IPS-18a (cell line): ENCODE results near the gene ABHD1.
A peak's percentile ranks its signal among the peaks of the same experiment; 100 is the strongest.

ENCODE experiments used
- H3K27ac ChIP-seq: one replicate; pipeline ENCODE4 v1.5.1; 2013; ENCODE audit warnings: low read length
- H3K27me3 ChIP-seq: one replicate; pipeline ENCODE4 v1.6.1; 2013; ENCODE audit warnings: mild to moderate bottlenecking, low read length; ENCODE audit not compliant: control insufficient read depth, insufficient read depth
- H3K36me3 ChIP-seq: one replicate; pipeline ENCODE4 v1.6.1; 2013; ENCODE audit warnings: low read depth, low read length; ENCODE audit not compliant: control insufficient read depth
- H3K4me1 ChIP-seq: one replicate; pipeline ENCODE4 v1.6.1; 2013; ENCODE audit warnings: low read depth, low read length; ENCODE audit not compliant: control insufficient read depth
- H3K4me3 ChIP-seq: one replicate; pipeline ENCODE4 v1.5.1; 2013; ENCODE audit warnings: low read length
- H3K9ac ChIP-seq: one replicate; pipeline ENCODE4 v1.6.1; 2013; ENCODE audit warnings: mild to moderate bottlenecking, low read length, moderate library complexity
- H3K9me3 ChIP-seq: one replicate; pipeline ENCODE4 v1.6.1; 2013; ENCODE audit warnings: low read depth, low read length; ENCODE audit not compliant: control insufficient read depth

ABHD1 gene

DNA sequence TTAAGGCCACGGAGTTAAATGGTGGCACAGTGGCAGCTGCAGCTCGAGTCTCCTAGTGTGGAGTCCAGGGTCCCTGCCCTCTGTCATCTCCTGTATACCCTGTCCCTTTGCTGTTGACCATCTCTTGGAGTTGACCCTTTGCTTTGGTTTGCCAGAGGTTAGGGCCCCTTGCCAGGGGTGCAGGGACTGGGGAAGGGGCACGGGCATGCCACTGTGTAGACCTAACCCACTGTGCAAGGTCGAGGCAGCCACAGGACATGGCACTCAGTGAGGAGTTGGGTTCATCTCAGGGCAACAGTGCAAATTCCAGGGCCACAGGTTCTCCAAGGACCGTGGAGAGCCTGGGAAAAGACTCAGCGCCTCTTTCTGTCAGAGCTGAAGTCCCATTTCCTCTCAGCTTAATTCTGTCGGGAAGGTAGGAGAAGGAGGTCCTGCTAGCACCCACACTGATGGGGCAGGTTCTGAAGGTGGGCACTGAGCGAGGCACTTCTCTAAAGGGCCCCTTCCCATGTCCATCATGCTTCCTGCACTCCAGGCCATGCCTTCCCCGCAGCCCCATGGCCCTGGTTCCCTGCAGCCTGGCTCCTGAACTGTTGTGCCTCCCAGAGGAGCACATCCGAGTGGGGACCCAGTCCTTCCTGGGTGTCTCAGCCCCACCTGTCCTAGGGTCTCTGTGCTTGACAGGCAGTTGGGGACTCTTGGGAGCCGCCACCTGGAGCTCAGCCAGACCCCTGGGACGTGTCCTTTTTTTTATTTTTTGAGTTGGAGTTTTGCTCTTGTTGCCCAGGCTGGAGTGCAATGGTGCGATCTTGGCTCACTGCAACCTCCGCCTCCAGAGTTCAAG is 34.3 kb upstream of the ABHD1 start:
- H3K4me3 ChIP-seq, result no peak overlapping the region
- H3K27ac ChIP-seq, result no peak overlapping the region
- peaks cover 21% of the 10 kb centered on the region for H3K27me3 ChIP-seq
- H3K36me3 ChIP-seq, result no peaks in the 10 kb centered on the region
- no peaks in the 10 kb centered on the region for H3K9me3 ChIP-seq
- no peak overlapping the region for H3K9ac ChIP-seq
- peaks cover 7% of the 10 kb centered on the region for H3K4me1 ChIP-seq

DNA sequence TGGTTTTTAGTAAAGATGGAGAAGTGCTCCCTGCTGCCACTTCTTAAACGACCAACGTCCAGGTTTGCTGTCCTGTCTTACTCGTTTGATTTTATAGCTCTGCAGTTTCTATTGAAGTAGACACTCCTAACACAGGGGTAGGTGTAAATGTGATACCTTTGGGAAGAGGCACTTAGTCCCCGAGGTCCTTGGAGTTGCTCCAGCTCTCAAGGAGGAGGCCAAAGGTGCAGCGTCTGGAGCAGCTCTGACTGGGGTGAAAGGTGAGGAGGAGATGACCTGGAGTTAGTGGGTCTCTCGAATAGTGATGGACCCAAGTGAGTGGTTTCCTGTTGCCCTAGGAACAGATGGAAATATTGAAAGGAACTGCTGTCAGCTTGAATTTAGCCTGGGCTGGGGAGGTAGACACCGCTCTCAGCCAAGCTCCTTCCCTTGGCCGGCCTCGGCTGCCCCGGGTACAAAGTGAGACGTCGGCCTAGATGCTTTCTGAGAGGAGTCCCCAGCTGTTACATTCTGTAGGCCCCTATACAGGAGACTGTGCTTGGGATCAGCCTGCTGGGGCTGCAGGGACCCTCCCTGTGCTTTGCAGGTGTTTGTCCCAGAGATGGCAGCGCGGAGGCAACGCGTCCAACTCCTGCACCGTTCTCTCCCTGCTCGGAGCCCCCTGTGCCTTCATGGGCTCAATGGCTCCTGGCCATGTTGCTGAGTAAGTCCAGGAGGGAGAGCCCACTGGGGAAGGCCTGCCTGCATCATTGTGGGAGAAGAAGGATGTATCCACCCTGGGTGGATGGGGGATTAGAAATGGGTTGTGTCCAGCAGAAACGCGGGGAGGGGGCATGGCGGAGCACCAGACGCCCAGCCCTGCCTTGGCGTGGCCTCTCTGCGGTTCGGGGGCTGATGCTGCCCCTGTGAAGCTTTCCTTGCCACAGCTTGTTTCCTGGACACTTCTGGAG is 31.6 kb upstream of the ABHD1 start:
- H3K36me3 ChIP-seq, result no peaks in the 10 kb centered on the region
- H3K9ac ChIP-seq, result no peak overlapping the region
- H3K4me1 ChIP-seq, result peaks cover 7% of the 10 kb centered on the region
- no peak overlapping the region for H3K27ac ChIP-seq
- H3K9me3 ChIP-seq, result no peaks in the 10 kb centered on the region
- no peak overlapping the region for H3K4me3 ChIP-seq
- peaks cover 9% of the 10 kb centered on the region for H3K27me3 ChIP-seq

DNA sequence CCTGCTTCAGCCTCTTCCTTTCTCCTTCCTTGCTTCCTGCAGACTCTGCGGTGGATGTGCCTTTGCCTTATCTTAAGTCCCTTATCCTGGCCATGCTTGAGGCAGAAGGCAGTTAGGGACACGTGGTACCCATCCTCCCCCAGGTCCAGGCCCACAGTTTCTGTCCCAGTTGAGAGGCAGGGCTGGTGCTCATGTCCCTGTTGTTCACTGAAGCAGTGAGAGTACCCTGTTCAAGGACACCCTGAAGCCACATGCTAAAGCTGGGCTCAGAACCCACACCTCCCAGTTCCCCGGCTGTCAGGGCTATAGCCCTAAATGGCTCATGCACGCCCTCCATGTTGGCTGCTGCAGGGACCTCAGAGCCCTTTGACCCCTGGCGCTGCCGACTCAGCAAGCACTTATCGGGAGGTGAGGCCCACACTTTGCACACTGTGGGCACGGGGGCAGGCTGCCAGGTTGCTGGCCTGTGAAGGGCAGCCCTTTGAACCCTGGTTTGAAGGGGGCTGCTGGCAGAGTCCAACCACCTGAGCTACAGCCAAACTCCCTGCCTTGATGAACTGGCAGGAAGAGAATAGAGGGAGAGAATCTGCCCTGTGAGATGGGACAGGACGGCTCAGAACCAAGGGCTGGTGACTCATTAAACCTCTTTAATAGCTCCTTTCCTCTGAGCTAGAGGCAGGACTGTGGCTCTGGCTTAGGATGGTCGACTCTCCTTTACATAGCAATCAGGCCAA is 30.8 kb upstream of the ABHD1 start:
- Histone ChIP-seq H3K9me3 (no peaks in the 10 kb centered on the region), H3K27ac (no peak overlapping the region), H3K9ac (no peak overlapping the region), H3K4me3 (no peak overlapping the region), H3K36me3 (no peaks in the 10 kb centered on the region), H3K4me1 (peaks cover 1% of the 10 kb centered on the region), H3K27me3 (peaks cover under 1% of the 10 kb centered on the region)

DNA sequence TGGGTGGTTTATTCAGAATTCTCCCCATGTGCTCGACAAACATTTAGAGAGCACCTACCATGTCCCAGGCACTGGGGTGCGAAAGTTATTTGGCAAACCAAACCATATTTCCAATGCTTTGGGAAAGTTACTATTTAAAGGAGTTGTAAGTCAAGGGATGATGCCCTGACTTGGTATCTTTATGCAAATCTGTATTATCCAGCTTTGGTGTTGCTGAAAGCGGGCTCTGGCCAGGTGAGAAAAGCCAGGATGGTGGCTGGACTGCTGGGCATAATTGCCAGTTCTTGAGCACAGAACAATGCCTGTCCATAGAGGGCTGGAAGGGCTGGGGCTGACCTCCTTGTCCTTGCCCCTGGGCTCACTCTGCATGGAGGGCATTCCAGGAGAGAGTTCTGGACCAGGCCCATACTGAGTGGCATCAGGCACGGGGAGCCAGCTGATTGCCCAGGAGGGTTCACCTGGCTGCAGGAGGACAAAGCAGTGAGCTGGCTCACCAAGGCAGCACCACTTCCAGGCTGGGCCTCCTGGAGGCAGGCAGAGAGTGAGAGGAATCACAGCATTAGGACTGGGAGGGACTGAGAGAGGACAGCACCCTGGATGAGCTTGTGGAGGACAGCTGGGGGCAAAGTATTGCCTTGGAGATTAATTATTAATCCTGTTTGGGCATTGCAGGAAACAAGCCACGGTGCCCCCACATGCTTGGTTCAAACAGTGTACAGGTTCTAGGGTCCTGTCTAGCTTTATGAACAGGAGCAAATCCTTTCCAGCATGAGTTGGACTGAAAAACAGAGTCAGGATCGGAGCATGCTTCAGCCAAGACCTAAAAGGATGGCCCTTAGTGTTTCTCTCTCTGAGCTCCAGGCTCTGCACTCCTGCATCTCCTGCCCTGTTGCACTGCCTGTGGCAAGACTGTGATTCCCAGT is 29.9 kb upstream of the ABHD1 start:
- Histone ChIP-seq H3K27me3 (no peaks in the 10 kb centered on the region), H3K27ac (no peak overlapping the region), H3K9me3 (no peaks in the 10 kb centered on the region), H3K4me1 (no peaks in the 10 kb centered on the region), H3K9ac (no peak overlapping the region), H3K36me3 (no peaks in the 10 kb centered on the region), H3K4me3 (no peak overlapping the region)

DNA sequence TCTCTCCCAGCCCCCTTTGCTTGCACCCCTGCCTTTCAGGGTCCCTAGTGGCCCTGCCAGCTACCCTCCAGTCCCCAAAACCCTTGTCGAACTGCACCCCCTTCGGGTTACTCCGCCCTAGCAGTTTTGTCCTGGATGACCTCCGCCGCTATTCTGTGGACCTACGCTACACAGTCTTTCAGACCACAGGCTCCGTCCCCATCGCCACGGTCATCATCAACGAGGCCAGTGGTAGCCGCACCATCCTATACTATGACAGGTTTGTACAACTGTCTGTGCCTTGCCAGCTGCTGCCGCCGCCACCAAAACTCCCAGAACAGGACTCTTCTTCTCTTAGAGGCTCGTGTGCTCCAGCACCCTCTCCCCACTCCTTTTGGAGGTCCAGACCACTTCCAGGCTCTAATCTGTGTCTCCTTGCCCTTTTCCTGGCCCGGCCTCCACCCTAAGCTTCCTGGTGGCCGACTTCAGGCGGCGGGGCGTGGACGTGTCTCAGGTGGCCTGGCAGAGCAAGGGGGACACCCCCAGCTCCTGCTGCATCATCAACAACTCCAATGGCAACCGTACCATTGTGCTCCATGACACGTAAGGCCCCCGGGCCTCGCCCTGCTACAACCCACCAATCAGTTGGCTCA is 29.1 kb upstream of the ABHD1 start:
- Histone ChIP-seq H3K36me3 (no peaks in the 10 kb centered on the region), H3K27ac (no peak overlapping the region), H3K9ac (no peak overlapping the region), H3K27me3 (no peaks in the 10 kb centered on the region), H3K4me1 (no peaks in the 10 kb centered on the region), H3K9me3 (no peaks in the 10 kb centered on the region), H3K4me3 (no peak overlapping the region)

DNA sequence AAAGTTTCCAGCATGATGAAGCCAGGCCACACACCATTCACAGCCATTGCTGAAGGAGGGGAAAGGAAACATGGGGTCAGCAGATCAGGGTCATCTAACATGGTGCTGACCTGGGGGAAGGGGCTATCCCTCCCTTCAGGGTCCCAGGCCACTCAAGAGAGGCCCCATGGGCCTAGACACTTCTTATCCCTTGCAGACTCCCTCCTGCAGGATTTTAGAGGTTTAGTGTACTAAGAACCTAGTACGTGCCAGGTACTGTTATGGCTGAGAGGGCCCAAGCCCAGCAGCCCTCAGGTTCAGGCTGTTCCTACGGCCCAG is 28.2 kb upstream of the ABHD1 start:
- Histone ChIP-seq H3K4me1 (no peaks in the 10 kb centered on the region), H3K36me3 (no peaks in the 10 kb centered on the region), H3K4me3 (no peak overlapping the region), H3K9me3 (no peaks in the 10 kb centered on the region), H3K27ac (no peak overlapping the region), H3K9ac (no peak overlapping the region), H3K27me3 (no peaks in the 10 kb centered on the region)

DNA sequence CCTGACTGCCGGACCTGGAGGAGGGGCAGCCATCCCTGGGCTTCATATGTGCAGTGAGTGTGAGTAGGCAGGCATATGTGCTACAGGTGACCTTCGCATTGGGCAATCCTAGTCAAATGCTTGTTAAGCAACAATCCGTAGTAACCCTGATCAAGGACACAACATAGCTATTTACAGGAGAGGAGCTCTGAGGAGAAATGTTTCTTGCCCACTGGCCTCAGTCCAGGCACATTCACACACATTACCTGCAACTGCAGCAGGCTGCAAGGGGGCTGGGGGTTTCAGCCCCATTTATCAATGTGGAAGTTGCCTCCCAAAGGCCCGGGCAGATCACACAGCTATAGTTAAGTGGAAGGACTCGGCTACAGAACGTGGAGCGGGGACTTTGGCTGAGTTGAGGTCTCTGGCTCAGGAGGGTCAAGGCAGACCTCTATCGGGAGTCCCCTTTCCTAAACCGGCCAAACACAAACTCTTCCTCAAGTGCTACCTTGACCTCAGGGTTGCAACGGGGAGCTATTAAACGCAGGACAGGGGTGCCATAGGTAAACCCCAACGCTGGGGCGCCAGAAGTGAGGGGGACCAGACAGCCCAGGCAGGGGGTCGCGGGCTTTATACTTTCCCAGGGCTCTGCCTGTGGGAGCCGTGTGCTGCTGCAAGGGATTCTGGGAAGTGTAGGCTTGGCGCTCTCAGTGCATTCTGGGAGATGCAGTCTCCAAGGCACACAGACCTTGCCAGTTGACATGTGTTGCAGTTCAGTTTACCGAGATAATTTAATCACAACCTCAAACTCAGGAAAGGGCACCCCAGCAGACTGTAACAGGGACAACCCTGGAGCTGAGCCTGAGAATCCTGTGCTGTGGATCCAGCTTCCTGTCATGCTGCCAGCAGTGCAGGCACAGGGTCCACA is 27.6 kb upstream of the ABHD1 start:
- Histone ChIP-seq H3K4me1 (no peaks in the 10 kb centered on the region), H3K9ac (no peak overlapping the region), H3K27me3 (no peaks in the 10 kb centered on the region), H3K9me3 (no peaks in the 10 kb centered on the region), H3K4me3 (peak overlapping the region; percentile 47), H3K36me3 (no peaks in the 10 kb centered on the region), H3K27ac (no peak overlapping the region)

DNA sequence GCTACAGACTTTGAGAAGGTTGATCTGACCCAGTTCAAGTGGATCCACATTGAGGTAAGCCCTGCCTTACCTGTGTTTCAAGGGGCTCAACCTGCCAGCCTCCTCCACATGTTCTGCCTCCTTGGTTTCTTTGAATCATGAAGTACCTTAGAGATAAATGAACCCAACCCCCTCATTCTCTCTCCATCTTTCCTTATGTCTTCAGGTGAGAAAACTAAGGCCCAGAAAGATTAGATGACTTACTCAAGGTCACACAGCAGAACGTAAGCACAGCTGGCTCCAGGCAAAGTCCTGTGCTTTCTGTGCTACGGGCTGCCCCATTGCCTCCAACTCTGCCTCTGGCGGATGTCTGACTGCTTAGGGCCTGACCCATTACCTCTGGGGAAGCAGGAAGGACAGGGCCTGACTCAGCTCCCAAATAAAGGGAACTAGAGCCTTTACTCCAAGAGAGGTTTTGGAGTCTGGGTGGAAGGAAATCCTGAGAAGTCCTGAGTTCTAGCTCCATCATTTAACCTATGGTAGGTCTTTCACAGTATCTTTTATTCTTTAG is 26.8 kb upstream of the ABHD1 start:
- Histone ChIP-seq H3K27ac (no peak overlapping the region), H3K9me3 (no peaks in the 10 kb centered on the region), H3K4me1 (no peaks in the 10 kb centered on the region), H3K27me3 (no peaks in the 10 kb centered on the region), H3K9ac (no peak overlapping the region), H3K4me3 (no peak overlapping the region), H3K36me3 (no peaks in the 10 kb centered on the region)

DNA sequence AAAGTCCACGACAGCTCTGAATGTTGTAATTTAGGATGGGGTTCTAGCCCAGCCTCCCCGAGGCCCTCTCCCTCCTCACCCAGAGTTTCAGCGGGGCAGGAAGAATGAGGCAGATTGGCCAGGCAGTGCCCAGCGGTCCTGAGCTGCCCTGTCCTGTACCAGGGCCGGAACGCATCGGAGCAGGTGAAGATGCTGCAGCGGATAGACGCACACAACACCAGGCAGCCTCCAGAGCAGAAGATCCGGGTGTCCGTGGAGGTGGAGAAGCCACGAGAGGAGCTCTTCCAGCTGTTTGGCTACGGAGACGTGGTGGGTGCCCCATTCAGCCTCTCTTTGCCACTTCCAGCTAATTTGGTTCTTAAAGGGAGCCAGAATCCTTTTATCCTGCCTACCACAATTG is 26.3 kb upstream of the ABHD1 start:
- Histone ChIP-seq H3K36me3 (no peaks in the 10 kb centered on the region), H3K4me1 (no peaks in the 10 kb centered on the region), H3K9me3 (no peaks in the 10 kb centered on the region), H3K4me3 (no peak overlapping the region), H3K27ac (no peak overlapping the region), H3K9ac (no peak overlapping the region), H3K27me3 (no peaks in the 10 kb centered on the region)
